SU-DHL-6 (cell line): Measurements from ENCODE around the gene IRF2.

Source experiments
- H2AFZ ChIP-seq: fragments of 200-600 bp; sonication (generic); 2 replicates; pipeline ENCODE4 v1.6.1; 2014; ENCODE audit warnings: low read depth, mild to moderate bottlenecking, moderate library complexity, mixed read lengths, antibody characterized with exemption, low read length; ENCODE audit not compliant: severe bottlenecking
- H3F3A ChIP-seq: fragments of 200-600 bp; shearing (Covaris generic); 2 replicates; pipeline ENCODE4 v1.6.0; 2016; ENCODE audit warnings: antibody characterized with exemption, mild to moderate bottlenecking; ENCODE audit not compliant: insufficient read depth
- H3K27ac ChIP-seq: fragments of 200-600 bp; sonication (generic); 2 replicates; pipeline ENCODE4 v1.5.1; 2016; ENCODE audit warnings: low read depth, mild to moderate bottlenecking, low read length, moderate library complexity, mixed read lengths
- H3K27me3 ChIP-seq: fragments of 200-600 bp; sonication (generic), shearing (Covaris generic); 2 replicates; pipeline ENCODE4 v1.6.0; 2014; ENCODE audit warnings: mild to moderate bottlenecking, low read length
- H3K36me3 ChIP-seq: fragments of 200-600 bp; sonication (generic); 2 replicates; pipeline ENCODE4 v1.6.1; 2014; ENCODE audit warnings: mild to moderate bottlenecking, low read length, mixed read lengths
- H3K4me2 ChIP-seq: fragments of 300-600, 200-600 bp; shearing (Covaris generic), sonication (generic); 2 replicates; pipeline ENCODE4 v1.6.0; 2014; ENCODE audit warnings: low read length, low read depth, mild to moderate bottlenecking; ENCODE audit not compliant: poor library complexity, severe bottlenecking
- H3K4me3 ChIP-seq: fragments of 200-600 bp; sonication (generic); 2 replicates; pipeline ENCODE4 v1.5.1; 2014; ENCODE audit warnings: antibody characterized with exemption, low read length, mild to moderate bottlenecking, mixed read lengths; ENCODE audit not compliant: insufficient read depth, poor library complexity, severe bottlenecking
- H3K79me2 ChIP-seq: fragments of 200-600 bp; sonication (generic); 2 replicates; pipeline ENCODE4 v1.6.1; 2014; ENCODE audit warnings: mild to moderate bottlenecking, low read length, moderate library complexity; ENCODE audit not compliant: insufficient read depth
- H3K9ac ChIP-seq: fragments of 200-600 bp; sonication (generic); 2 replicates; pipeline ENCODE4 v1.7.0; 2014; ENCODE audit warnings: mild to moderate bottlenecking, low read length
- H3K9me2 ChIP-seq: fragments of 200-600 bp; sonication (generic); replicated peaks from 2 replicates; pipeline ENCODE4 v1.6.1; 2014; ENCODE audit warnings: low read length; ENCODE audit not compliant: insufficient read depth
- H3K9me3 ChIP-seq: fragments of 200-600 bp; sonication (generic); 2 replicates; pipeline ENCODE4 v1.6.1; 2014; ENCODE audit warnings: low read length, mixed read lengths; ENCODE audit not compliant: insufficient read depth
- H4K20me1 ChIP-seq: fragments of 200-600 bp; sonication (generic); 2 replicates; pipeline ENCODE4 v1.6.1; 2014; ENCODE audit warnings: low read depth, mild to moderate bottlenecking, antibody characterized with exemption, low read length, moderate library complexity, mixed read lengths
- EZH2phosphoT487 ChIP-seq: fragments of 200-600 bp; sonication (generic), shearing (Covaris generic); conservative IDR thresholded peaks from 2 replicates; pipeline ENCODE4 v1.6.1; 2018; ENCODE audit warnings: mild to moderate bottlenecking, antibody characterized with exemption, low read length, moderate library complexity, mixed read lengths
- TF ChIP-seq, protein P1 (sequence below): fragments of 200-600 bp; sonication (generic); IDR thresholded peaks from one replicate; pipeline ENCODE4 v1.5.1; 2017; ENCODE audit warnings: antibody characterized with exemption, mild to moderate bottlenecking, low read length, moderate library complexity; ENCODE audit not compliant: insufficient read depth, poor library complexity, severe bottlenecking

IRF2 gene

DNA sequence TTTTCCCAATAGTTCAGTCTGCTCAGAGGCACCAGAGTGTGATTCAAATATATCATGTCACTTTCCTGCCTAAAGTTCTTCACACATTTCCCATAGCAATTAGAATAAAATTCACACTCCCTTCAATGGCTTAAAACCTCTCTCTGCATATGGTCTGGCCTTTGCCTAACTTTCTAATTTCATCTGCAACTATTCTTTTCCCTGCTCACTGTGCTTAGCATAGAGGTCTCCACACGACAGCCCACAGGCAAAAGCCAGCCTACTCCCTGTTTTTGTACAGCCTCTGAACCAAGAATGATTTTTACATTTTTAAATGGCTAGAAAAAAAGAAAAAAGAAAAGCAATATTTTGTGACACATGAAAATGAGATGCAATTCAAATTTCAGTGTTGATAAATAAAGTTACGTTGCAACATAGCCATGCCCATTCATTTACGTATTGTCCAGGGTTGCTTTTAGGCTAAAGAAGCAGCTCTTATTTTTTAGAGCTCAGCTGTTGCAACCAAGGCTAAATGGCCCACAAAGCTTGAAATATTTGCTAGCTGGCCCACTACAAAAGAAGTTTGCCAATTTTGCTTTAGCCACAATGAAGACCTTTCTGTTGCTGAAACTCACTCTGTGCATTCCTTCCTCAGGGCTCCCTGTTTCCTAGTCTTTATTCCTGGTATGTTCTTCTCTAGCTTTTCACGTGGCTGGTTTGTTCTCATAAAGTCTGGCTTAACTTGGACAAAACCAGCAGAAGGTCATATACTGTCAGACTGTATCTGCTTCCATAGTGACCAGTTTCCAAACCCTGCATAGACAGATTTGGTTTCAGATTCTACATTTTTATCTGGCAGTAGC is 26.6 kb upstream of the IRF2 start:
- Histone ChIP-seq H3K79me2 (no peaks in the 10 kb centered on the region), H3K27ac (no peak overlapping the region), H3K4me3 (no peak overlapping the region), H3K9ac (no peak overlapping the region), H3K4me2 (no peak overlapping the region), H3K36me3 (no peaks in the 10 kb centered on the region), H3F3A (no peaks in the 10 kb centered on the region), H3K27me3 (no peaks in the 10 kb centered on the region), H2AFZ (no peak overlapping the region), H3K9me2 (no peaks in the 10 kb centered on the region), H4K20me1 (no peaks in the 10 kb centered on the region), H3K9me3 (no peaks in the 10 kb centered on the region)
- no peak for TF ChIP-seq EZH2phosphoT487
- TF ChIP-seq, protein P1, sequence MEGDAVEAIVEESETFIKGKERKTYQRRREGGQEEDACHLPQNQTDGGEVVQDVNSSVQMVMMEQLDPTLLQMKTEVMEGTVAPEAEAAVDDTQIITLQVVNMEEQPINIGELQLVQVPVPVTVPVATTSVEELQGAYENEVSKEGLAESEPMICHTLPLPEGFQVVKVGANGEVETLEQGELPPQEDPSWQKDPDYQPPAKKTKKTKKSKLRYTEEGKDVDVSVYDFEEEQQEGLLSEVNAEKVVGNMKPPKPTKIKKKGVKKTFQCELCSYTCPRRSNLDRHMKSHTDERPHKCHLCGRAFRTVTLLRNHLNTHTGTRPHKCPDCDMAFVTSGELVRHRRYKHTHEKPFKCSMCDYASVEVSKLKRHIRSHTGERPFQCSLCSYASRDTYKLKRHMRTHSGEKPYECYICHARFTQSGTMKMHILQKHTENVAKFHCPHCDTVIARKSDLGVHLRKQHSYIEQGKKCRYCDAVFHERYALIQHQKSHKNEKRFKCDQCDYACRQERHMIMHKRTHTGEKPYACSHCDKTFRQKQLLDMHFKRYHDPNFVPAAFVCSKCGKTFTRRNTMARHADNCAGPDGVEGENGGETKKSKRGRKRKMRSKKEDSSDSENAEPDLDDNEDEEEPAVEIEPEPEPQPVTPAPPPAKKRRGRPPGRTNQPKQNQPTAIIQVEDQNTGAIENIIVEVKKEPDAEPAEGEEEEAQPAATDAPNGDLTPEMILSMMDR: no peak

DNA sequence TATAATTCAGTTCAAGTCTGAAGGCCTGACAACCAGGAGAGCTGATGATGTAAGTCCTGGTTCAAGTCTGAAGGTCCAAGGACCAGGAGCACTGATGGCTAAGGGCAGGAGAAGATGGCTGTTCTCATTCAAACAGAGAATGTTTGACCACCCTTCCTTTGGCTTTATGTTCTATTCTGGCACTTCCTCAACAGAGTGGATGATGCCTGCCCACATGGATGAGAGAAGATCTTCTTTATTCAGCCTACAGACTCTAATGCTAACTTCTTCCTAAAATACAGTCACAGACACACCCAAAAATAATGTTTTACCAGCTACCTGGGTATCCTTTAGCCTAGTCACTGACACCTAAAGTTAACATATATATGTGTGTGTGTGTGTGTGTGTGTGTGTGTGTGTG is 25.6 kb upstream of the IRF2 start:
- TF ChIP-seq, protein P1: no peak
- no peak for TF ChIP-seq EZH2phosphoT487
- no peaks in the 10 kb centered on the region for H4K20me1 ChIP-seq
- no peak overlapping the region for H3K27ac ChIP-seq
- H3K4me3 ChIP-seq: no peak overlapping the region
- no peaks in the 10 kb centered on the region for H3K27me3 ChIP-seq
- no peaks in the 10 kb centered on the region for H3K36me3 ChIP-seq
- no peak overlapping the region for H3K9ac ChIP-seq
- no peaks in the 10 kb centered on the region for H3K79me2 ChIP-seq
- no peaks in the 10 kb centered on the region for H3K9me2 ChIP-seq
- H2AFZ ChIP-seq: no peak overlapping the region
- no peaks in the 10 kb centered on the region for H3K9me3 ChIP-seq
- H3K4me2 ChIP-seq: no peak overlapping the region
- no peaks in the 10 kb centered on the region for H3F3A ChIP-seq

DNA sequence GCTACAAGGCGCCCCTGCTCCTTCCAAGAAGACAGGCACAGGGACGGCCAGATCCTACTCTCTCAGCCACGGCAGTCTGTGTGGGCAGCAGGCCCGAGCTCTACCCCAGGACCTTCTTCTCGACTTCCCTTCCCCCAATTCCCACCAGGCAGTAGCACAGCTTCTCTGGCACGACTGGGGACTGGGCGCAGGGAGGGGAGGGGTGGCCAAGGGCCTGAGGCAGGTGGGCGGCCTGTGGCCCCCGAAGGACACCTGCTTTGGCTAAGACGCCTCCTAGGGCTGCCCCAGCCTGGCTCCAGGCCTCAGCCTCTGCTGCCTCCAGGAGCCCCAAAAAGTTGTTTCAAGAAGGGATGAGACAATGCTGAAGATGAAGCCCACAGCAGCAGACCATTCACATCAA is 24.2 kb upstream of the IRF2 start:
- Histone ChIP-seq H3K36me3 (no peaks in the 10 kb centered on the region), H3K9ac (no peak overlapping the region), H3K9me2 (no peaks in the 10 kb centered on the region), H2AFZ (no peak overlapping the region), H3K27me3 (no peaks in the 10 kb centered on the region), H4K20me1 (no peaks in the 10 kb centered on the region), H3K79me2 (no peaks in the 10 kb centered on the region), H3K9me3 (no peaks in the 10 kb centered on the region), H3K4me2 (no peak overlapping the region), H3K4me3 (no peak overlapping the region), H3K27ac (no peak overlapping the region), H3F3A (no peaks in the 10 kb centered on the region)
- TF ChIP-seq, protein P1: no peak
- no peak for TF ChIP-seq EZH2phosphoT487
